Left lung (tissue), 10 donors: ENCODE results near the gene SRI. TPM values are rescaled to one million over a fixed set of nuclear protein-coding genes. Genes with fewer than 3 reads are reported as not detected.
"Not testable (repeated sequence)": the region's sequence is repeated elsewhere in the genome, so short reads cannot be mapped to it uniquely, and the experiment has no call there.

Source experiments
- ATAC-seq: fragments of 200-7000 bp; cut with Tn5 transposase; one replicate; pipeline ENCODE4 v1.9.1; 2020; ENCODE audit warnings: moderate library complexity
- DNase-seq, 4 donors: peaks; one replicate each; pipeline ENCODE4 v3.0.0-alpha.2; 2013 to 2020
- H3K27ac ChIP-seq, 2 donors: fragments of 200-600 bp; sonication (generic) in 1 of 2; one replicate each; pipeline versions ENCODE4 v1.5.0 to v1.8.0; 2020 to 2021
- H3K27me3 ChIP-seq, 2 donors: fragments of 200-600 bp; sonication (generic) in 1 of 2; one replicate each; pipeline versions ENCODE4 v1.5.0 to v1.8.0; 2020 to 2021
- H3K36me3 ChIP-seq, 2 donors: fragments of 200-600 bp; sonication (generic) in 1 of 2; one replicate each; pipeline versions ENCODE4 v1.5.0 to v1.8.0; 2020 to 2021
- H3K4me1 ChIP-seq, 2 donors: fragments of 200-600 bp; one replicate each; pipeline ENCODE4 v1.8.0; 2021
- H3K4me3 ChIP-seq, 2 donors: fragments of 200-600 bp; sonication (generic) in 1 of 2; one replicate each; pipeline versions ENCODE4 v1.5.0 to v1.8.0; 2020 to 2021; ENCODE audit warnings: mild to moderate bottlenecking in 1 of 2
- H3K9me3 ChIP-seq, 2 donors: fragments of 200-600 bp; sonication (generic) in 1 of 2; one replicate each; pipeline versions ENCODE4 v1.5.0 to v1.8.0; 2020 to 2021
- CTCF ChIP-seq, 2 donors: fragments of 200-600 bp; sonication (generic) in 1 of 2; IDR thresholded peaks; one replicate each; pipeline versions ENCODE4 v1.5.0 to v1.8.0; 2021; ENCODE audit warnings: antibody characterized with exemption in 2 of 2
- intact Hi-C, 2 donors: fragments of 100-400 bp; cut with DNase I; formaldehyde crosslinking; loops; one replicate each; pipeline versions ENCODE4 v1.11.2 to v1.14.2; 2022
- polyA plus RNA-seq, 6 donors: library from polyadenylated mRNA; unstranded; fragments of 120-200 nt; gene quantifications; one replicate each; pipeline ENCODE4 v1.2.1, GENCODE V29; 2013; ENCODE audit not compliant: insufficient read length in 6 of 6
- total RNA-seq, 2 donors: library from RNA; stranded (reverse); fragmentation: NEBNext Ultra II Directional; extraction: Animal tissue kit (Norgen Biotek cat#: 25700); gene quantifications; one replicate each; pipeline ENCODE4 v1.2.1, GENCODE V29; 2021
- donor health status: DM: no; HTN: yes; CAD: no.
- donor health status: DM: no; HTN: no; CAD: no.

The SRI gene
- total and polyA plus RNA-seq, 8 donors = 121 to 189 (median 163) TPM

- Histone ChIP-seq H3K27ac (no peak overlapping the region), H3K36me3 (no peaks in the 10 kb centered on the region), H3K4me3 (no peak overlapping the region), H3K27me3 (no peaks in the 10 kb centered on the region), H3K4me1 (no peaks in the 10 kb centered on the region), H3K9me3 (no peaks in the 10 kb centered on the region)
- ATAC-seq (no peak), DNase-seq (no peak)
- no peak for TF ChIP-seq CTCF (IDR thresholded peaks at IDR 0.05)
- intact Hi-C loops = no loop called here
Measured at GRCh38 chr7:88172842-88173241, 47.0 kb downstream of the SRI start.

DNA sequence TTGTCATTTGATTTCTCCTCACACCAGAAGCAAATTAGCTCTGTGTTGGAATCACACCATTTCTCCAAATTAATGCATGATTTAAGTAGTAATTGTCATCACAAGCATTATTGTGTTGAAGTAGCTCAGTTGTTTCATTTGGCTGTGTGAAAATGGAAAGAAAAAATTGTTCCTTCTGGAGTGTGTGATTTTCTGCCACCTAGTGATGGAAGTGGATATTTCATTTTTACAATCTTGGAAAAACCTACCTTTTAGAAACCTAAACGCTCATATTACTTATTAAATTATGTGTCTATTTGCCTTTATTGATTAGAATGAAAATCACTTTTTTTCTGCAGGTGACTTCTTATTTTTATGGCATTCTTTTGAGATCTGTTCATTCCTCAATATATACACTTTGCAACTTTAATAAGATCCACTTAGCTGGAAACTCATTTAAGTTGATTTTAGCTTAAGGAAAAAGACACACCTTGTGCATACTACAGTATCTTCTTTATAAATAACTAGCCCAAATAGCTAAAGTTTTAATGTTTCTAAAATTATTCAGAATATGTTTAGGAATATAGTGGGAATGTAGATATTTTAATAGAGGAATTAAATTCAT, 50.0 kb downstream of the SRI start:
- DNase-seq (peak in 1 of 4 donors; percentile 40), ATAC-seq (peak; percentile 52)
- H3K9me3 ChIP-seq = no peaks in the 10 kb centered on the region
- no peak overlapping the region for H3K4me3 ChIP-seq
- no peaks in the 10 kb centered on the region for H3K36me3 ChIP-seq
- no peak overlapping the region for H3K27ac ChIP-seq
- peak; percentile 26 to 42 for TF ChIP-seq CTCF (IDR thresholded peaks at IDR 0.05)
- no peaks in the 10 kb centered on the region for H3K4me1 ChIP-seq
- no peaks in the 10 kb centered on the region for H3K27me3 ChIP-seq
- intact Hi-C loops = no loop called here

- DNase-seq (no peak), ATAC-seq (no peak)
- Histone ChIP-seq H3K4me3 (no peak overlapping the region), H3K27me3 (no peaks in the 10 kb centered on the region), H3K36me3 (no peaks in the 10 kb centered on the region), H3K9me3 (no peaks in the 10 kb centered on the region), H3K4me1 (no peaks in the 10 kb centered on the region), H3K27ac (no peak overlapping the region)
- intact Hi-C loops = no loop called here
- no peak for TF ChIP-seq CTCF (IDR thresholded peaks at IDR 0.05)
Measured at GRCh38 chr7:88167721-88168120, 52.1 kb downstream of the SRI start.

DNA sequence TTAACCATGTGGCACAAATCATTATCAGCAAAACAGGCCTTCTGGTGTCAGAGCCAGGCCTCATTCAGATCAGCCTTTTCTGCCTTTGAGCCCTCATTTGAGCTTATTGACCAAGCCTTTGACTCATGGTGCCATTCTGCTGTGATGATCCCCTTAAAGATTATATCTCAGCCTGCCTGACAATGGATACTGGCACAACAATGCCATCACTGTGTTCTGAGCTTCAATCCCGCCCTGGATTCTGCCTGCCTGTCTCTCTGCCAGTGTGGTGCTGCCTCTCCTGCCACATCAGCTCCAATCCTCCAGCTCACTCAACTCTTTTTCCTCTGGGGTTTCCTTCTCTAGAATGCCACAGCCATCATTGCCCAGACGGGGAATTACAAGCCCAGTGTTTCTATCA, 52.6 kb downstream of the SRI start:
- intact Hi-C loops = no loop called here
- H3K4me1 ChIP-seq = no peaks in the 10 kb centered on the region
- no peaks in the 10 kb centered on the region for H3K9me3 ChIP-seq
- TF ChIP-seq CTCF (IDR thresholded peaks at IDR 0.05) = no peak
- H3K4me3 ChIP-seq = no peak overlapping the region
- H3K27me3 ChIP-seq = no peaks in the 10 kb centered on the region
- ATAC-seq (no peak), DNase-seq (no peak)
- H3K27ac ChIP-seq = no peak overlapping the region
- no peaks in the 10 kb centered on the region for H3K36me3 ChIP-seq

DNA sequence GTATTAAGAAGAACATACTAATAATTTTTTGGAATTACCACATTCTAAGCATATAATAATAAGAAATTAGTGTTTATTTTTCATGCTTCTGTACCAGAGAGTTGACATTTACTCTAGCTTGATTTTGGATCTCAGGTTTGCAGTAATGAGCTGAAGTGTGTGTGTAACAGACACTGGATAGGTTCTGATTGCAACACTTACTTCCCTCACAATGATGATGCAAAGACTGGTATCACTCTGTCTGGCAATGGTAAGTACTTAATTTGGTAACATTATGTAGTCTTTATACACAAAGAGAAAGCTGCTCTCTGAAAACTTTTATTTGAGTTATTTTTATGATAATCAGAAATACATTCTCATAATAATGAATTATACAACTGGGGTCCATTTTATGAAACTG, 54.1 kb downstream of the SRI start:
- H3K4me1 ChIP-seq = no peaks in the 10 kb centered on the region
- no peaks in the 10 kb centered on the region for H3K36me3 ChIP-seq
- H3K27ac ChIP-seq = no peak overlapping the region
- intact Hi-C loops = no loop called here
- DNase-seq = no peak
- H3K9me3 ChIP-seq = peaks cover 0 to 2% of the 10 kb centered on the region in 2 donors
- no peak overlapping the region for H3K4me3 ChIP-seq
- TF ChIP-seq CTCF (IDR thresholded peaks at IDR 0.05) = no peak
- H3K27me3 ChIP-seq = no peaks in the 10 kb centered on the region
- ATAC-seq = no peak

DNA sequence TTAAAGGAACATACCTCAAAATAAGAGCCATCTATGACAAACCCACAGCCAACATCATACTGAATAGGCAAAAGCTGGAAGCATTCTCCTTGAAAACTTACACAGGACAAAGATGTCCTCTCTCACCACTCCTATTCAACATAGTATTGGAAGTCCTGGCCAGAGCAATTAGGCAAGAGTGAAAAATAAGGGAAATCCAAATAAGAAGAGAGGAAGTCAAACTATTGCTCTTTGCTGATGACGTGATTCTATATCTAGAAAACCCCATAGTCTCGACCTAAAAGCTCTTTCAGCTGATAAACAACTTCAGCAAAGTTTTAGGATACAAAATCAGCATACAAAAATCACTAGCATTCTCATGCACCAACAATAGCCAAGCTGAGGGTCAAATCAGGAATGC, 60.1 kb downstream of the SRI start:
- intact Hi-C loops, H3K27me3 ChIP-seq, H3K4me3 ChIP-seq, ATAC-seq, DNase-seq, H3K27ac ChIP-seq, H3K36me3 ChIP-seq, H3K4me1 ChIP-seq: not testable (repeated sequence)
- H3K9me3 ChIP-seq = peaks cover 0 to 21% of the 10 kb centered on the region in 2 donors
